Dendritic cell treated with granulocyte-macrophage colony-stimulating factor and Interleukin-4, amounts not matched to agents 40 ng/mL and 50 ng/mL, for 4 days (primary cell): ENCODE data around the gene CCL20.
"Not testable (repeated sequence)": the region's sequence is repeated elsewhere in the genome, so short reads cannot be mapped to it uniquely, and the experiment has no call there.

Experiments
- H3K27ac Mint-ChIP-seq: one replicate; pipeline ENCODE4 v1.8.0; 2022; ENCODE audit warnings: mild to moderate bottlenecking, mixed read lengths
- H3K27me3 Mint-ChIP-seq: one replicate; pipeline ENCODE4 v1.8.0; 2022; ENCODE audit warnings: mild to moderate bottlenecking, mixed read lengths
- H3K36me3 Mint-ChIP-seq: one replicate; pipeline ENCODE4 v1.8.0; 2022; ENCODE audit warnings: low read depth, mixed read lengths
- H3K4me1 Mint-ChIP-seq: one replicate; pipeline ENCODE4 v1.8.0; 2022; ENCODE audit warnings: low read depth, mixed read lengths
- H3K4me3 Mint-ChIP-seq: one replicate; pipeline ENCODE4 v1.8.0; 2022; ENCODE audit warnings: mild to moderate bottlenecking, moderate library complexity, mixed read lengths
- H3K9me3 Mint-ChIP-seq: one replicate; pipeline ENCODE4 v1.8.0; 2022; ENCODE audit warnings: mixed read lengths
- intact Hi-C: fragments of 100-400 bp; cut with micrococcal nuclease; formaldehyde crosslinking; loops from one replicate; pipeline ENCODE4 v1.15.0; 2022

The CCL20 gene

DNA sequence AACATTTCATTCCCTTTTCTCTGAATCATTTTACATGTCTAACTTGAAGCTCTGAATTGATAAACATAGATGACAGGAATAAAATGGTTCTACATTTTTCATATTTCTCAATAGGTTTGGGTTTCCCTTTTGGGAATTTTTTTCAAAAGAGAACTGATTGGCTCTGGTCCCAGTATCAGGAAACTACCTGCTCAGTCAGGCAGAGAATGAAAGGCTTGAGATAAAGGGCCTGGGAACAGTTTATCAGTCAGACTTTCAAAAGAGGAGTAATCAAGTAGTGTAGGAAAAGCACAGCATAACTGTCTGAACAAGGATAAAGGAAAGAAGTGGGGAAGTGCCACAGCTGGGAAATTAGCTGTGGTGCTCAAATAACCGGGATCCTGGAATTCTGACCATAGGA is 28.3 kb upstream of the CCL20 start:
- H3K36me3 Mint-ChIP-seq, result no peaks in the 10 kb centered on the region
- H3K4me3 Mint-ChIP-seq, result no peak overlapping the region
- intact Hi-C loops, result no loop called here
- no peak overlapping the region for H3K27ac Mint-ChIP-seq
- peaks cover 22% of the 10 kb centered on the region for H3K27me3 Mint-ChIP-seq
- H3K9me3 Mint-ChIP-seq, result no peaks in the 10 kb centered on the region
- peaks cover 32% of the 10 kb centered on the region for H3K4me1 Mint-ChIP-seq

DNA sequence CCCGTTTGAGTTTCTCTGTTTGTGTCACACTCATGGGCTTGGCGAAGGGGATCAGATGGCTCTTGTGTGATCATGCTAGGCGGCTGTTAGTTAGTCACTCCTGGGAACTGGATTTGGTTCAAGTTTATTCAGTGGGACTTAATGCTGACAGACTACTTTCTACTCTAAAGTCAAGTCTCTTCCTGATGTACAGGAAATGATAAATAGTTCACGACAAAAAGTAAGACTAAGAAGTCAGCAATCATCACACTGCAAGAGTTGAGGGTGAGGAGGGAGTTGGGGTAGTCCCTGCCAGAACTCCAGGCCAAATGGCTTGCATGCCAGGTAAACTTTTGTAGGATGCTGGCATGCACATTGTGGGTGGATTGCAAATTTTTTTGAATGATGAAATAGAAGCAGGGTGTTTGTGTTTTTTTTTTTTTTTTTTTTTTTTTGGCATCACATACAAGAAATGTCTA is 25.1 kb upstream of the CCL20 start:
- intact Hi-C loops, result no loop called here
- Mint-ChIP-seq H3K27me3 (peaks cover 26% of the 10 kb centered on the region), H3K4me3 (no peak overlapping the region), H3K4me1 (peaks cover 8% of the 10 kb centered on the region), H3K27ac (no peak overlapping the region), H3K9me3 (no peaks in the 10 kb centered on the region), H3K36me3 (no peaks in the 10 kb centered on the region)

DNA sequence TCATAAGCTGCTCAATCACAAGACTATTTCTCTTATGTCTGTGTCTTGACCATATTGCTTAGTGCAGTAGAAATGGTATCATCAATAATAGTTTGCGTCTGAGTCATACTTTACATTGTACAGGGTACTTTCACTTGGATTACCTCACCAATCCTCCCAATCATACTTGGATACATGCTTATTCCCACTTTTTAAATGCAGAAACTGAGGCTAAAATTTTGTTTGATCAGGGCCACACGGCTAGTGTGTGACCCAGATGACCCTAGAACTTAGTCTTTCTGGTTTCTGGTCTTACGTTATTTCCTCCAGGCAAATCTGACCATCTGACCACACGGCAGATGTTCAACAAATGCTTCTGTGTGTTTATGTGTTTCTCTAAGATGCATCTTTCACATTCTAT is 23.8 kb upstream of the CCL20 start:
- Mint-ChIP-seq H3K4me1 (no peaks in the 10 kb centered on the region), H3K27ac (no peak overlapping the region), H3K36me3 (no peaks in the 10 kb centered on the region), H3K9me3 (no peaks in the 10 kb centered on the region), H3K27me3 (peaks cover 26% of the 10 kb centered on the region), H3K4me3 (no peak overlapping the region)
- intact Hi-C loops, result no loop called here

DNA sequence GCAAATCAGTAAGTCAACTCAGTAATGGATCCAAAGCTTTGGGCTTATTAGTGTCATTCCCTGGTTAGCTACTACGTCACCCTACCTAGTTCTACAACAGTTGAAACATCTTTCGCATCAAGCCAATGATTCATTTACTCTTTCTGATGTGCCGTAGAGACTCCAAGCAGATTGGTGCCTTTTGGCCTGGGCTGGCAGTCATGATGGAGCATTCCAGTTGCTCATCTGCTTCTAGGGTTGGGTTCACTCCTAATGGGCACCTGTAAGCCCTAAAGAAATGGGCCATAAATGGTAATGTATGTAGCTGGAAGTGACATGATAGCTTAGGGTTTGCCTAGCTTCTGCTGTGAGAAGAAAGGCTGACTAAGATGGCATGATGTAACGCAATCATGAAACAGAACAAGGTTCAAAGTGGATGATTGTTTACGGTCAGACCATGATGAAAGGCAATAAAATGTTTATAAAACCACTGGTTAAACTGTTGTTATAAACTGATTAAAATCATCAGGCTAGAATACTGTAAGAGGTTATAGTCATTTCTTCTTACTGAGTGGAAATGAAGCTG is 20.4 kb upstream of the CCL20 start:
- no peak overlapping the region for H3K27ac Mint-ChIP-seq
- H3K27me3 Mint-ChIP-seq, result peaks cover 16% of the 10 kb centered on the region
- H3K36me3 Mint-ChIP-seq, result no peaks in the 10 kb centered on the region
- H3K4me3 Mint-ChIP-seq, result no peak overlapping the region
- intact Hi-C loops, result no loop called here
- no peaks in the 10 kb centered on the region for H3K4me1 Mint-ChIP-seq
- H3K9me3 Mint-ChIP-seq, result no peaks in the 10 kb centered on the region

DNA sequence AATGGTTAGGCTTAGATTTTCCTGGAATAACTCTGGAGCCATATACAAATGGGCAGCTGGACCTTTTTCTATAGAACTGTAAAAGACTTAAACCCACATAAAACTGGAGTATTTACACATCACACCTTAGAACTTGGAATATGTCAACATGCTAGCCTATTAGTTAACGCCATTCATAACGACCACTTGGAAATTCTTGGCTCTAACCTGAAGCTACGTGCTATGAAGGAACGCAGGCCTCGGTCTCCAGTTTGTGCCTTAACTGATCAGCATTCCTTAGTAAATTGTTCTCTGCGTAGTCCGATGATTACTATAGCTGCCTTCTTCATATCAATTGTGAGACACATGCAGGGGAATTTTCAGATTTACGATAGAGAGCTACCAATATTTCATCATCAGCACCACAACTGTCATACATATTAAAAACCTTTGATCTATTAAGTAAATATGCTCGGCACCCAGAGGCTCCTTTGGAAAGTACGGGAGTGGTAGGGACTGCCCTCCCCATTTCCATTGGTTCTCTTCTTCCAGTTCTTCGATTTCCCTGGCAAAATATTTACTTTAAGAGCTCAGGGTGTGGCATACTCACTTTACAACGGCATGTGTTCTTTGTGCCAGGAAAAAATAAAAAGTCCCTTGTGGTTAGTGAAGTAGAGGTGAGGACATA is 17.5 kb upstream of the CCL20 start:
- no peak overlapping the region for H3K27ac Mint-ChIP-seq

DNA sequence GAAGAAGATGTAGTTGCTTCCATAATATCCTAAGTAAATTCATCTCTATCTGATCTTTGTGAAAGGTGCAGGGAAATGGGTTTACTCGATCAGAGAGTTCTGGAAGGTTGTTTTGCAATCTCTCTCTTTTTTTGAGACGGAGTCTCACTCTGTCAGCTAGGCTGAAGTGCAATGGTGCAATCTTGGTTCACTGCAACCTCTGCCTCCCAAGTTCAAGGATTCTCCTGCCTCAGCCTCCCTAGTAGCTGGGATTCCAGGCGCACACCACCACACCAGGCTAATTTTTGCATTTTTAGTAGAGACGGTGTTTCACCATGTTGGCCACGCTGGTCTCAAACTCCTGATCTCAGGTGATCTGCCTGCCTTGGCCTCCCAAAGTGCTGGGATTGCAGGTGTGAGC is 16.9 kb upstream of the CCL20 start:
- H3K4me3 Mint-ChIP-seq, H3K4me1 Mint-ChIP-seq, intact Hi-C loops, H3K27me3 Mint-ChIP-seq, H3K9me3 Mint-ChIP-seq, H3K27ac Mint-ChIP-seq, H3K36me3 Mint-ChIP-seq: not testable (repeated sequence)

More for the DNA sequence above, 17.5 kb upstream of the CCL20 start:
- Mint-ChIP-seq H3K27me3 (peaks cover 8% of the 10 kb centered on the region), H3K4me1 (no peaks in the 10 kb centered on the region), H3K9me3 (no peaks in the 10 kb centered on the region), H3K36me3 (no peaks in the 10 kb centered on the region), H3K4me3 (no peak overlapping the region)
- intact Hi-C loops, result no loop called here

DNA sequence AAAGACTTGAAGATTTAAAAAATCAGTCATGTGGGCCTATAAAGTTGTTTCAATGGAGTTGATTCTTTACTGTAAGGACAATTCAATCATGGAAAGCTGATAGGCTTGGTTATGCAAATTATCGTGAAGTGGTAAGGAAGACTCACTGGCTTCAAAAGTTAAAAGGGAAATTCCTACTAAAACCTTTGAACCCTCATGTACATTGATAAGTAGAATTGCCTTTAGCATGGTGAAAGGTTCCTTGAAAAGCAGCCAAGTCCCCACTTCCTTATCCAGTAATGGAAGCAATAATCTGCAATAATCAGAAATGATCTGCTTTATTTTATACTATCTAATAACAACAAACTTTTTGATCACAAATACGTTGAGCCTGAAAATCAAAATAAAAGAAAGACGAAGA is 14.4 kb upstream of the CCL20 start:
- intact Hi-C loops, result no loop called here
- Mint-ChIP-seq H3K4me3 (no peak overlapping the region), H3K9me3 (no peaks in the 10 kb centered on the region), H3K36me3 (no peaks in the 10 kb centered on the region), H3K27ac (no peak overlapping the region), H3K27me3 (peaks cover 14% of the 10 kb centered on the region), H3K4me1 (no peaks in the 10 kb centered on the region)

DNA sequence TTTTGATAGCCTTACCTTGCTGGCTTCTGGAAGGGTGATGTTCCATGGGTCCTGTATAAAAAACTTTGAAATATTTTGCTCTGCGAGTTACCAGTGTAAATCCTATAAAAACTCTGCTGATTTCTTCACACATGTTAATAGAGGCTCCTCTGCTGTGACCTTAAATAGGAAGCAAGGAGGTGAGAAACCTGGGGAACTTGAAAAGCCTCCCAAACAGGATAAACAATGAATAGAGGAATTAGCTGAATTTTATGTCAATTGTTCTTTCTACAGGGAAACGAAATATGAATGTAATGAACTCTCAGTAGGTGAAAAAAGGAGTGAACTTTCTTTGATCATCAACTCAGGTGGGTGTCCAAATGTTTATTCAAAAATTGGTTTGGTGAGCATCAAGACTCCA is 10.8 kb upstream of the CCL20 start:
- Mint-ChIP-seq H3K27ac (no peak overlapping the region), H3K36me3 (no peaks in the 10 kb centered on the region), H3K4me3 (no peak overlapping the region)

DNA sequence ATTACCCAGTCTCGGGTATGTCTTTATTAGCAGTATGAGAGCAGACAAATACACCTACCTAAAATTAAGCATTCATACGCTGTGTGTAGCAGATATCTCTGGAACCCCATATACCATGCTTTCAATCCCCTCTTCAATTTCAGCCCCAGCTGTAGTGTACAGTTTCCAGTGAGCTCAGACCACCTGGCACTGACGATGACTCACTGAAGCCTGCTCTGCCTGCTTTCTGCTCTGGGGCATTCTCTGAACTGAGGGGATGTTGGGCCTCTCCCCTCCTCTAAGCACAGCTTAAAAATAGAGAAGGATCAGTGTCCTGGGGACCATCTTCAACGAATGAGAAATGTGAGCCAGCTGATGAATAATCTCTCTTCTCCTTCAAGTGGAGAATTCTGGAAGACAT is 8.7 kb upstream of the CCL20 start:
- Mint-ChIP-seq H3K27me3 (peaks cover 20% of the 10 kb centered on the region), H3K36me3 (no peaks in the 10 kb centered on the region), H3K4me1 (peaks cover 11% of the 10 kb centered on the region), H3K4me3 (no peak overlapping the region), H3K9me3 (no peaks in the 10 kb centered on the region), H3K27ac (no peak overlapping the region)
- intact Hi-C loops, result no loop called here

More for the DNA sequence above, 10.8 kb upstream of the CCL20 start:
- intact Hi-C loops, result no loop called here
- peaks cover 11% of the 10 kb centered on the region for H3K4me1 Mint-ChIP-seq
- peaks cover 16% of the 10 kb centered on the region for H3K27me3 Mint-ChIP-seq
- H3K9me3 Mint-ChIP-seq, result no peaks in the 10 kb centered on the region

DNA sequence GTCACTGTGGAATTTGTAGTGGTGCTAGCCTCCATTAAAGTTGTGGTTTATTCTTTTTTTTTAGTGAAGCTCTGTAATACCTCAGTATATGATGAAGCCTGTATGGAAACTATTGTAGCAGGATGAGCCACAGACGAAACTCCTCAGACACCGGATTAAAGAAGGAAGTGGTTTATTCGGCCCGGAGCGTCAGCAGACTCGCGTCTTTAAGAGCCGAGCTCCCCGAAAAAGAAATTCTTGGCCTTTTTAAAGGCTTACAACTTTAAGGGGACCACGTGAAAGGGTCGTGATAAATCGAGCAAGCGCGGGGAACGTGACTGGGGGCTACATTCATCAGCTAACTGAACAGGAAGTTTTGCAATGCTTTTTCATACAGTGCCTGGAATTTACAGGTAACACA is 8.1 kb upstream of the CCL20 start:
- Mint-ChIP-seq H3K36me3 (no peaks in the 10 kb centered on the region), H3K27ac (no peak overlapping the region), H3K4me1 (peaks cover 11% of the 10 kb centered on the region), H3K4me3 (no peak overlapping the region), H3K27me3 (peaks cover 21% of the 10 kb centered on the region), H3K9me3 (no peaks in the 10 kb centered on the region)
- intact Hi-C loops, result no loop called here

DNA sequence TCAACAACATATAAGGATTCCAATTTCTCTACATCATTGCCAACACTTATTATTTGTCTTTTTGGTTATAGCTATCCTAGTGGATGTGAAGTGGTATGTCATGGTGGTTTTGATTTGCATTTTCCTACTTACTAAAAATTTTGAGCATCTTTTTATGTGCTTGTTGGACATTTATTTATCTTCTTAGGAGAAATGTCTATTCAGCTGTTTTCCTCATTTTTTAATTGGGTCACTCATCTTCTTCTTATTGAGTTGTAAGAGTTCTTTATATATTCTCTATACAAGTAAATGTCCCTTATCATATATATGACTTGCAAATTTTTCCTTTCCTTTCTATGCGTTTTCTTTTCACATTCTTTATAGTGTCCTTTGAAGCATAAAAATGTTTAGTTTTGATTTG is 4.7 kb upstream of the CCL20 start:
- intact Hi-C loops, result no loop called here
- Mint-ChIP-seq H3K4me3 (no peak overlapping the region), H3K9me3 (no peaks in the 10 kb centered on the region), H3K4me1 (peaks cover 16% of the 10 kb centered on the region), H3K27ac (no peak overlapping the region), H3K36me3 (no peaks in the 10 kb centered on the region), H3K27me3 (peaks cover 29% of the 10 kb centered on the region)

DNA sequence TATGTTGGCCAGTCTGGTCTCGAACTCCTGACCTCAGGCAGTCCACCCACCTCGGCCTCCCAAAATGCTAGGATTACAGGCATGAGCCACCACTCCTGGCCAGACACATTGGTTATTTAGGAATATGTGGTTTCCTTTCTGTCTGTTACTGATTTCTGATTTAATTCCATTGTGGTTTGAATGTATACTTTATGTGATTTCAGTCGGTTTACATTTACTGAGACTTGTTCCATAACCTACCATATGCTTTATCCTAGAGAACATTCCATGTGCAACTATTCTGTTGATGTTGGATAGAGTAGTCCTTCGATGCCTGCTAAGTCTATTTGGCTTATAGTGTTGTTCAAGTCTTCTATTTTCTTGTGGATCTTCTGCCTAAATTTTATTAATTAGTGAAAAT is 1.6 kb upstream of the CCL20 start:
- Mint-ChIP-seq H3K9me3 (no peaks in the 10 kb centered on the region), H3K27ac (no peak overlapping the region), H3K4me3 (no peak overlapping the region), H3K36me3 (no peaks in the 10 kb centered on the region), H3K27me3 (peaks cover 26% of the 10 kb centered on the region), H3K4me1 (peaks cover 8% of the 10 kb centered on the region)
- intact Hi-C loops, result no loop called here

DNA sequence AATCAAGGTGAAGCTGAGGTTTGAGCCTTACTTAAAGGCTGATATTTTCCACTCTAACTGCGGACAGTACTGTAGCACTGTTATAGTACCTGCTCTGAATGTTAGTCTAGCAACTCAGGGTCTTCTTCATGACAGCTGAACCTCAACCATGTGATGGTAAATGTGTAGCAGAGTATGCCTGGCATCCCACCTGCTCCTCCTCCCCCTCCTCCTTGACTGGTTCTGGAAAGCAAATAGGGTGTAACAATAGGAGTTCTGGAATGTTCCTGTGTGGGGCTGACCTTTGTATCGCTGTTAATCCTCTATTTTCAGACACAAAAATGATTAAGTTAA is 447 bp upstream of the CCL20 start:
- no peaks in the 10 kb centered on the region for H3K36me3 Mint-ChIP-seq
- H3K4me1 Mint-ChIP-seq, result peaks cover 15% of the 10 kb centered on the region
- intact Hi-C loops, result no loop called here
- H3K4me3 Mint-ChIP-seq, result no peak overlapping the region
- H3K27ac Mint-ChIP-seq, result no peak overlapping the region
- H3K9me3 Mint-ChIP-seq, result no peaks in the 10 kb centered on the region
- H3K27me3 Mint-ChIP-seq, result peaks cover 27% of the 10 kb centered on the region

DNA sequence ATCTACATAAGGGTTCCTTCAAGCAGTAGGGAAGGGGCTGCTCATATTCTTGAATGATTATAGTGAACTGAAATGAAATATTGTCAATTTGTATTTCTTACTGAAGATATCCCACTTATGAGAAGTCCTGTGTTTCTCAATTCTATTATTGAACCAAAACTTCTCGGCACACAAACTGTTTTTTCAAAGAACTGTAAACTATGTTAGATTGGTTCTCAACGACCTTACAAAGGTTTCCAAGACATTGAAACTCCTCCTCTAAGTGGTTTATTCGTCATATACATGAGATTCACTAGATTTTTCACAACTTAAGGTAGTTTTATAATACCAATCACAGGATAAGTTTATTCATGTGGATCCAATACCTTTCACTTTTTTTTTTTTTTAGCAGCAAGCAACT is 1.4 kb downstream of the CCL20 start:
- no peak overlapping the region for H3K27ac Mint-ChIP-seq
- no peaks in the 10 kb centered on the region for H3K9me3 Mint-ChIP-seq
- intact Hi-C loops, result no loop called here
- peaks cover 28% of the 10 kb centered on the region for H3K4me1 Mint-ChIP-seq
- no peaks in the 10 kb centered on the region for H3K36me3 Mint-ChIP-seq
- H3K4me3 Mint-ChIP-seq, result no peak overlapping the region
- H3K27me3 Mint-ChIP-seq, result peaks cover 26% of the 10 kb centered on the region
